Measurements from ENCODE around the gene SFN.

SFN gene

DNA sequence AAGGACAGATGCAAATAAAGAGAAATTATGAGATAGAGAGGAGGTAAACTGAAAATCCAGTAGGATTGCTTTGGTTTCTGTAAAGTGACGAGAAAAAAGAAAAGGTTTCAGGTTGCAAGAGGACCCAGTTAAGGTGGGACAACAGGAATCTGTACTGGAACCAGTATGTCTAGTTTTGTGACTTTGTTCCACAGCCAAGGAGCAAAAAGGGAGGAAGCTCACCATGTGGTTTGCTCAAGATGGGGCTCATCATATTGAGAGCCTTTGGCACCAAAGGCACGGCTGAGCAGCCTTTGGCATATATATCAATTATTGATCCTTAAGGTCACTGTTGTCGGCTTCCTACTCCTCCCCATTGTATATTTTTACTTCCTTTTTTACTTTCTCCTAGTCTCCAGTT, 38.2 kb upstream of the SFN start:
- peaks cover 5% of the 10 kb centered on the region for H3K27me3 Mint-ChIP-seq (ENCODE audit: low read depth)
- peak overlapping the region; percentile 48 to 79 (median 72) for H3K4me3 Mint-ChIP-seq
- H3K4me1 Mint-ChIP-seq, result peaks cover 24% of the 10 kb centered on the region
- TF ChIP-seq, protein P1, sequence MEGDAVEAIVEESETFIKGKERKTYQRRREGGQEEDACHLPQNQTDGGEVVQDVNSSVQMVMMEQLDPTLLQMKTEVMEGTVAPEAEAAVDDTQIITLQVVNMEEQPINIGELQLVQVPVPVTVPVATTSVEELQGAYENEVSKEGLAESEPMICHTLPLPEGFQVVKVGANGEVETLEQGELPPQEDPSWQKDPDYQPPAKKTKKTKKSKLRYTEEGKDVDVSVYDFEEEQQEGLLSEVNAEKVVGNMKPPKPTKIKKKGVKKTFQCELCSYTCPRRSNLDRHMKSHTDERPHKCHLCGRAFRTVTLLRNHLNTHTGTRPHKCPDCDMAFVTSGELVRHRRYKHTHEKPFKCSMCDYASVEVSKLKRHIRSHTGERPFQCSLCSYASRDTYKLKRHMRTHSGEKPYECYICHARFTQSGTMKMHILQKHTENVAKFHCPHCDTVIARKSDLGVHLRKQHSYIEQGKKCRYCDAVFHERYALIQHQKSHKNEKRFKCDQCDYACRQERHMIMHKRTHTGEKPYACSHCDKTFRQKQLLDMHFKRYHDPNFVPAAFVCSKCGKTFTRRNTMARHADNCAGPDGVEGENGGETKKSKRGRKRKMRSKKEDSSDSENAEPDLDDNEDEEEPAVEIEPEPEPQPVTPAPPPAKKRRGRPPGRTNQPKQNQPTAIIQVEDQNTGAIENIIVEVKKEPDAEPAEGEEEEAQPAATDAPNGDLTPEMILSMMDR (IDR thresholded peaks at IDR 0.05; ENCODE audit: unreplicated experiment in 3 of 3), result no peak
- no peaks in the 10 kb centered on the region for H3K9me3 Mint-ChIP-seq
- H3K27ac Mint-ChIP-seq, result peak overlapping the region in 2 of 3 experiments; percentile 0 to 40
- H3K36me3 Mint-ChIP-seq (ENCODE audit: low read depth), result no peaks in the 10 kb centered on the region

DNA sequence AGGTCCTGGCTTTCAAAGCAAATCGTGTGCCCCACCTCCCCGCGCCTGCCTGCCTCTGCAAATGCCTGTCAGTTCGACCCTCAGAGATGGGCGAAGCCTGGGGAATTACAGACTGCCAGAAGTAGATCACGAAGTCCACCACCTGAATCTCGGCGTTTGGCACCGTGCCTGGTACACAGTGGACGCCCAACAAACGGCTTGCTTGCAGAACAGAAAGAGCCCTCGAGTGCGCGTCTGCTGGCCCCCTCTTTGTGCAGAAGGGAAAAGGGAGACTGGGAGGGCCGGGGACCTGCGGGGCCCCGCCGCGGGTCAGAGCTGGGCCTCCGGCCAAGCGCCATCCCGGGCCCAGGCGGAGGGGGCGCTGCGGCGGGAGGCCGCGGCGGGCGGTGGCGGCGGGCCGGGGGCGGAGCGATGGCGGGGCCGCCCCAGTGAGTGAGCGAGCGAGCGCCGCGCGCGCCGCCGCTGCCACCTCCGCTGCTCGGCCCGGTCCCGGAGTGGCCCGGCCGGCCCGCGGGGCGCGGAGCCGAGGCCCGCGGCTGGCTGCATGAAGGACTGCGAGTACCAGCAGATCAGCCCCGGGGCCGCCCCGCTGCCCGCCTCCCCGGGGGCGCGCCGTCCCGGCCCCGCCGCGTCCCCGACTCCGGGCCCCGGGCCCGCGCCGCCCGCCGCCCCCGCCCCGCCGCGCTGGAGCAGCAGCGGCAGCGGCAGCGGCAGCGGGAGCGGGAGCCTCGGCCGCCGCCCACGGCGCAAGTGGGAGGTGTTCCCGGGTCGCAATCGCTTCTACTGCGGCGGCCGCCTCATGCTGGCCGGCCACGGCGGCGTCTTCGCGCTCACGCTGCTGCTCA, 36.5 kb upstream of the SFN start, which contains the start of gene ZDHHC18:
Gene ZDHHC18 (plus strand): TSS at position 428 of the 845 bp plus-strand sequence. CDS start 117 bp downstream, at position 545.
- peak within 1 kb of the TSS; percentile 92 to 98 (median 97) for H3K27ac Mint-ChIP-seq
- peaks cover 6% of the 10 kb centered on the region for H3K36me3 Mint-ChIP-seq (ENCODE audit: low read depth)
- TF ChIP-seq, protein P1 (IDR thresholded peaks at IDR 0.05; ENCODE audit: unreplicated experiment in 3 of 3), result peak; percentile 21 to 33 (median 32)
- H3K4me3 Mint-ChIP-seq, result peak within 1 kb of the TSS; percentile 95 to 99 (median 97)
- peaks cover 5% of the 10 kb centered on the region for H3K27me3 Mint-ChIP-seq (ENCODE audit: low read depth)
- no peaks in the 10 kb centered on the region for H3K9me3 Mint-ChIP-seq
- peaks cover 24% of the 10 kb centered on the region for H3K4me1 Mint-ChIP-seq

DNA sequence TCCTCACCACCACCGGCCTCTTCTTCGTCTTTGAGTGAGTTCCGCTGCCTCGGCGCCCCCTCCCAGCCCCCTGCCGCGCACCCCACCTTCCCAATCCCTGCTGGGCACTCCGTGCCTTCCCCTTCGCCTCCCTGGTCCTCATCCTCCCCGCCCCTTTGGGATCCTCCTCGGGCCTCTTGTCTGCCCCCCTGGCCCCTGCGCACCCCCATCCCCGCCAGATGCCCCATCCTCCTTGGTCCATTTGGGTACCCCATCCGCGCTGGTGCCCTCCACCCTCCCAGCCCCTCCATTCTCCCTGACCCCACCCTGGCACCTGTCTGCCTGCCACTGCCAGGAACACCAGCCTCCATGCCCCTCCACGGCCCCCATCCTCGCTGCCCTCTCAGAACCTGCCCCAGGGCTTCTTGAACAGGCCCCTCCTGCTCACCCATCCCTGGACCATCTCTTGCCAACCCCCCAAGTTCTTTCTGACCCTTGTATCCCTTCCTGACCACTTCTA, 35.8 kb upstream of the SFN start:
- Mint-ChIP-seq H3K27ac (peak overlapping the region; percentile 79 to 92 (median 89)), H3K4me3 (peak overlapping the region; percentile 91 to 95 (median 92)), H3K36me3 (ENCODE audit: low read depth) (peaks cover 6% of the 10 kb centered on the region), H3K9me3 (no peaks in the 10 kb centered on the region), H3K27me3 (ENCODE audit: low read depth) (peaks cover 5% of the 10 kb centered on the region), H3K4me1 (peaks cover 24% of the 10 kb centered on the region)
- TF ChIP-seq, protein P1 (IDR thresholded peaks at IDR 0.05; ENCODE audit: unreplicated experiment in 3 of 3), result no peak

DNA sequence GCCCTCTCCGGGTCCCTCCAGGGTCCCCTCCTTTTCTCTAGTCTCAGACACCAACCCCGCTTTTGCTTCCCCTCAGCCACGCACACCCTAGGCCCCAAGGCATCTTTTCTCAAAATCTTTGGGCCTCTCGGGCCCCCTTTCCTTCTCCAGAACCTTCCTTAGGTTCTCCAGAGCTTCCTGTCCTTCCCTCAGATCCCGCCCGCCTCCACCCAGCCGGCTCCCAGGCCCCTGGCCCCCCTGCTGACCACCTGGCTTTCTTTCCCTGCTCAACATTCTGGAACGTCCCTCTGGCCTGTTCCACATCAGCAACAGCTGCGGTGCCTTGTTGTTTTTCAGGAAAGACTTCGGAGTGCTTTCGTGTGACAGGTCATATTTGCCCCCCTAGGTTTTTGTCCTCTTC, 35.3 kb upstream of the SFN start:
- Mint-ChIP-seq H3K9me3 (no peaks in the 10 kb centered on the region), H3K36me3 (ENCODE audit: low read depth) (peaks cover 10% of the 10 kb centered on the region), H3K27ac (peak overlapping the region; percentile 79 to 92 (median 89)), H3K27me3 (ENCODE audit: low read depth) (peaks cover 5% of the 10 kb centered on the region), H3K4me3 (peak overlapping the region; percentile 91 to 95 (median 92)), H3K4me1 (peaks cover 24% of the 10 kb centered on the region)
- TF ChIP-seq, protein P1 (IDR thresholded peaks at IDR 0.05; ENCODE audit: unreplicated experiment in 3 of 3), result no peak

- TF ChIP-seq, protein P1 (IDR thresholded peaks at IDR 0.05; ENCODE audit: unreplicated experiment in 3 of 3), result no peak
- H3K27ac Mint-ChIP-seq, result peak overlapping the region; percentile 79 to 92 (median 89)
- H3K4me3 Mint-ChIP-seq, result peak overlapping the region; percentile 91 to 95 (median 92)
- H3K27me3 Mint-ChIP-seq (ENCODE audit: low read depth), result no peaks in the 10 kb centered on the region
- no peaks in the 10 kb centered on the region for H3K9me3 Mint-ChIP-seq
- H3K36me3 Mint-ChIP-seq (ENCODE audit: low read depth), result peaks cover 19% of the 10 kb centered on the region
- peaks cover 24% of the 10 kb centered on the region for H3K4me1 Mint-ChIP-seq
These were observed 34.4 kb upstream of the SFN start for GRCh38 chr1:26828411-26828991.
